Measurements from ENCODE around the gene TYW5. TPM values are rescaled to one million over a fixed set of nuclear protein-coding genes. Genes with fewer than 3 reads are reported as not detected.

The TYW5 gene
- total and polyA plus RNA-seq, 2 of the 13 experiments (the other 11 are each of a cell fraction or from before 2014, with no cell fraction given), result 8.3 to 14.6 TPM

- TF ChIP-seq, protein P1, sequence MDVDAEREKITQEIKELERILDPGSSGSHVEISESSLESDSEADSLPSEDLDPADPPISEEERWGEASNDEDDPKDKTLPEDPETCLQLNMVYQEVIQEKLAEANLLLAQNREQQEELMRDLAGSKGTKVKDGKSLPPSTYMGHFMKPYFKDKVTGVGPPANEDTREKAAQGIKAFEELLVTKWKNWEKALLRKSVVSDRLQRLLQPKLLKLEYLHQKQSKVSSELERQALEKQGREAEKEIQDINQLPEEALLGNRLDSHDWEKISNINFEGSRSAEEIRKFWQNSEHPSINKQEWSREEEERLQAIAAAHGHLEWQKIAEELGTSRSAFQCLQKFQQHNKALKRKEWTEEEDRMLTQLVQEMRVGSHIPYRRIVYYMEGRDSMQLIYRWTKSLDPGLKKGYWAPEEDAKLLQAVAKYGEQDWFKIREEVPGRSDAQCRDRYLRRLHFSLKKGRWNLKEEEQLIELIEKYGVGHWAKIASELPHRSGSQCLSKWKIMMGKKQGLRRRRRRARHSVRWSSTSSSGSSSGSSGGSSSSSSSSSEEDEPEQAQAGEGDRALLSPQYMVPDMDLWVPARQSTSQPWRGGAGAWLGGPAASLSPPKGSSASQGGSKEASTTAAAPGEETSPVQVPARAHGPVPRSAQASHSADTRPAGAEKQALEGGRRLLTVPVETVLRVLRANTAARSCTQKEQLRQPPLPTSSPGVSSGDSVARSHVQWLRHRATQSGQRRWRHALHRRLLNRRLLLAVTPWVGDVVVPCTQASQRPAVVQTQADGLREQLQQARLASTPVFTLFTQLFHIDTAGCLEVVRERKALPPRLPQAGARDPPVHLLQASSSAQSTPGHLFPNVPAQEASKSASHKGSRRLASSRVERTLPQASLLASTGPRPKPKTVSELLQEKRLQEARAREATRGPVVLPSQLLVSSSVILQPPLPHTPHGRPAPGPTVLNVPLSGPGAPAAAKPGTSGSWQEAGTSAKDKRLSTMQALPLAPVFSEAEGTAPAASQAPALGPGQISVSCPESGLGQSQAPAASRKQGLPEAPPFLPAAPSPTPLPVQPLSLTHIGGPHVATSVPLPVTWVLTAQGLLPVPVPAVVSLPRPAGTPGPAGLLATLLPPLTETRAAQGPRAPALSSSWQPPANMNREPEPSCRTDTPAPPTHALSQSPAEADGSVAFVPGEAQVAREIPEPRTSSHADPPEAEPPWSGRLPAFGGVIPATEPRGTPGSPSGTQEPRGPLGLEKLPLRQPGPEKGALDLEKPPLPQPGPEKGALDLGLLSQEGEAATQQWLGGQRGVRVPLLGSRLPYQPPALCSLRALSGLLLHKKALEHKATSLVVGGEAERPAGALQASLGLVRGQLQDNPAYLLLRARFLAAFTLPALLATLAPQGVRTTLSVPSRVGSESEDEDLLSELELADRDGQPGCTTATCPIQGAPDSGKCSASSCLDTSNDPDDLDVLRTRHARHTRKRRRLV (CRISPR knock-in tag; IDR thresholded peaks at IDR 0.05), result peak; percentile 96
- TF ChIP-seq FOXA3 (CRISPR knock-in tag; IDR thresholded peaks at IDR 0.05) (peak; percentile 34), ZNF616 (CRISPR knock-in tag; IDR thresholded peaks at IDR 0.05; ENCODE audit: low read depth) (peak; percentile 41; the same call in 1 of the 2 replicates), ZNF670 (CRISPR knock-in tag; IDR thresholded peaks at IDR 0.05; ENCODE audit: borderline replicate concordance) (peak; percentile 94), ZNF782 (CRISPR knock-in tag; IDR thresholded peaks at IDR 0.05; ENCODE audit: borderline replicate concordance) (peak; percentile 87; the same call in 1 of the 2 replicates), ATRX (CRISPR knock-in tag; IDR thresholded peaks at IDR 0.05; ENCODE audit: borderline replicate concordance) (no peak), SOX5 (CRISPR knock-in tag; IDR thresholded peaks at IDR 0.05; ENCODE audit: borderline replicate concordance) (peak; percentile 49; the same call in 1 of the 2 replicates), PAF1 (CRISPR knock-in tag; IDR thresholded peaks at IDR 0.05) (no peak), ZNF318 (CRISPR knock-in tag; IDR thresholded peaks at IDR 0.05) (no peak; the same call in 1 of the 2 replicates), ZNF563 (CRISPR knock-in tag; IDR thresholded peaks at IDR 0.05) (peak; percentile 93), FOXP1 (IDR thresholded peaks at IDR 0.05) (no peak), FOXP1 (CRISPR knock-in tag; IDR thresholded peaks at IDR 0.05) (0 out of 2 replicates have a peak, but pooled peaks have one; percentile 25), MLLT10 (CRISPR knock-in tag; IDR thresholded peaks at IDR 0.05) (0 out of 2 replicates have a peak, but pooled peaks have one; percentile 4), AKAP8 (CRISPR knock-in tag; IDR thresholded peaks at IDR 0.05) (peak; percentile 75; the same call in 1 of the 2 replicates), ZNF740 (CRISPR knock-in tag; IDR thresholded peaks at IDR 0.05) (no peak), RARG (CRISPR knock-in tag; IDR thresholded peaks at IDR 0.05; ENCODE audit: low read depth) (no peak), RFXAP (CRISPR knock-in tag; IDR thresholded peaks at IDR 0.05; ENCODE audit: borderline replicate concordance) (peak; percentile 93)
Observed at GRCh38 chr2:199955339-199956061, at the start of gene TYW5, which contains the start of gene MAIP1 (continued).
